ENCODE results near the gene ANKRD10. TPM values are rescaled to one million over a fixed set of nuclear protein-coding genes. Genes with fewer than 3 reads are reported as not detected.

ANKRD10 gene
- total RNA-seq, 2 donors from 2014 or later = 195 to 200 TPM

DNA sequence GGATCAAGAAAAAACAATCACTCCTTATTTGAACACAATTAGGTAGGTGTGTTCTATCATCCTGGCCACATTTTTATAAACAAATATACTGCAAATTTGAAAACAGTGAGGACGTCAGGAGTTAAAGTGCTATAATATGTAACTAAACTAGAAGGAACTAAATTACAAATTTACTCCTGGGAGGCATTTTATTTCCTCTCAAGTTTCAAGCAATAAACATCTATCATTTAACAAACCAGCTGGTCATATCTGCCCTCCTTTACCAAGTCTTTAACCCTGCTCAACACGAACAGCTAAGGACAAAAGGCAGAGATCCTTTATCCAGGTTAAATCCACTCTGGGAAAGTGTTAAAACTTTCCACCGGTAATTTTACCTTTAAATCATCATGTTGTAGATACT is 26.5 kb downstream of the ANKRD10 start:
- Histone ChIP-seq H3K27me3 (replicated peaks; ENCODE audit: insufficient read depth) (no peaks in the 10 kb centered on the region), H3K4me1 (ENCODE audit: control insufficient read depth in 1 of 2, low read depth in 2 of 2) (no peaks in the 10 kb centered on the region), H3K9me3 (no peaks in the 10 kb centered on the region), H3K36me3 (peaks cover 14% of the 10 kb centered on the region), H3K4me3 (no peak overlapping the region), H3K27ac (no peak overlapping the region)
- TF ChIP-seq, protein P1, sequence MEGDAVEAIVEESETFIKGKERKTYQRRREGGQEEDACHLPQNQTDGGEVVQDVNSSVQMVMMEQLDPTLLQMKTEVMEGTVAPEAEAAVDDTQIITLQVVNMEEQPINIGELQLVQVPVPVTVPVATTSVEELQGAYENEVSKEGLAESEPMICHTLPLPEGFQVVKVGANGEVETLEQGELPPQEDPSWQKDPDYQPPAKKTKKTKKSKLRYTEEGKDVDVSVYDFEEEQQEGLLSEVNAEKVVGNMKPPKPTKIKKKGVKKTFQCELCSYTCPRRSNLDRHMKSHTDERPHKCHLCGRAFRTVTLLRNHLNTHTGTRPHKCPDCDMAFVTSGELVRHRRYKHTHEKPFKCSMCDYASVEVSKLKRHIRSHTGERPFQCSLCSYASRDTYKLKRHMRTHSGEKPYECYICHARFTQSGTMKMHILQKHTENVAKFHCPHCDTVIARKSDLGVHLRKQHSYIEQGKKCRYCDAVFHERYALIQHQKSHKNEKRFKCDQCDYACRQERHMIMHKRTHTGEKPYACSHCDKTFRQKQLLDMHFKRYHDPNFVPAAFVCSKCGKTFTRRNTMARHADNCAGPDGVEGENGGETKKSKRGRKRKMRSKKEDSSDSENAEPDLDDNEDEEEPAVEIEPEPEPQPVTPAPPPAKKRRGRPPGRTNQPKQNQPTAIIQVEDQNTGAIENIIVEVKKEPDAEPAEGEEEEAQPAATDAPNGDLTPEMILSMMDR (IDR thresholded peaks at IDR 0.05) = no peak
- no peak for DNase-seq (ENCODE audit: low spot score)
- no peak for ATAC-seq (ENCODE audit: insufficient number of reproducible peaks, low FRiP score, low read depth)

DNA sequence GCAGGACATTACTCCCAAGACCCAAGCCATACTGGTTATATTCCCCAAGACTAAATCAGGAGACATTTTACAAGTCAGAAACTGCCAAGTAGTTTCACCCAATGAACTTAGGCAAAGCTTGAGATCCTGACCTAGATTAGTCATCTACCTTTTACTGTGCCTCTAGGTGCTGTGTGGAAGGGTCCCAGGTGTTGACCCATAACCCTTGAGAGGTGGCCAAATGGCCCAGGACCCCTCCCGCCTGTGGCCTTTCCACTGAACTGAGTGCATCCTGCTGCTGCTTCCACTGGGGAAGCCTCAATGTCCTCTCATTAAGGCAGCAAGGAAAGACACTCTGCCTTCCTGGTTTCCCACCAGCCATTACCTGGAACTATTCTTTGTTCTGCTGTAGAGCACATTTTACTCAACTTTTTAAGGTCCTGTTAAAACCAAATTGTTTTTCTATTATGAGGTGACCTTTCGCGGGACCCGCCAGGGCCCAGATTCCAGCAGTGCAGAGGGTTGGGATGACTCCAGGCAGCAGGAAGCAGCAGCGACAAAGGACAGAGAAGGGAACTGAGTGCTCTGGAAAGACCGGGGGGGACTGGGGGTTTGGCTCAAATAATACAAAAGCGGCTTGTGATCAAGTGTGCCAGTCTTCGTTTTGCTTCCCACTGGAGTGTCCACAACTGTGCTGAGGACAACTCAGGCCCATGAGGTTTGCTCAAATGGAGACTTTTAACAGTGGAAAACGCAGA is 27.1 kb downstream of the ANKRD10 start:
- DNase-seq (ENCODE audit: low spot score) = no peak
- peaks cover 9% of the 10 kb centered on the region for H3K36me3 ChIP-seq
- H3K4me3 ChIP-seq = no peak overlapping the region
- no peaks in the 10 kb centered on the region for H3K27me3 ChIP-seq (replicated peaks; ENCODE audit: insufficient read depth)
- no peaks in the 10 kb centered on the region for H3K9me3 ChIP-seq
- TF ChIP-seq, protein P1 (IDR thresholded peaks at IDR 0.05) = no peak
- no peaks in the 10 kb centered on the region for H3K4me1 ChIP-seq (ENCODE audit: control insufficient read depth in 1 of 2, low read depth in 2 of 2)
- no peak overlapping the region for H3K27ac ChIP-seq
- ATAC-seq (ENCODE audit: insufficient number of reproducible peaks, low FRiP score, low read depth) = peak; percentile 10

DNA sequence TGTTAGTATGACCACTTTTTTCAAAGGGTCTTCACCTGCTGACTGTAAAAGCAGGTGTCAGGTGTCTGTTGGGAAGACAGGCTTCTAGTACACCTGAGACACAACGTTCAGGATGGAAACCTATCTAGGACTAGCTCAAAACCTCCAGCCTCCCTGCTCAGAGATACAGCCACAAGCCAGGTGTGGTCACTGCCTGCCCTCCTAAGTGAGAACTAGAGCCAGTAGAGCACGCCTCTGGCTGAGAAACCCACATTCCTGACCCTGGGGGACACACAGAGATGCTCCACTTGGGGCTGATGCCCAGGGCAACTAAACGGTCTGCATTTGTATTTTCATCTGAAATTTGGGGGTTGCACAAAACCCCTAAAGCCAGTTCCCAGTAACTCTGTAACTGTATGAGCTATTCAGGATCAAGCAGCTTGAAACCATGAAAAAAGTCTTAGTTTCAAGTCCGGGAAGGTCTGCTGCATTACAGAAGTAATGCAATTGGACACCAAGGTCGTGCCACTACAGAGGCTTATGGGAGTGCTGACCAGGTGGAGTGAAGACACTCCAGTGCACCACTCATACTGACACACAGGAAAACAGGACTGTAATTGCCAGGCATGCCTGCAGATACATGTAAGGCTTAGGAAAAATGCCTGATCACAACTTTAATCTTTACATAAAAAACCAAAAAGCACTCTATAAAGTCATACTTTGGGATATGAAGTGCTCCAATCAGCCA is 27.8 kb downstream of the ANKRD10 start:
- Histone ChIP-seq H3K4me3 (no peak overlapping the region), H3K36me3 (peaks cover 5% of the 10 kb centered on the region), H3K27me3 (replicated peaks; ENCODE audit: insufficient read depth) (no peaks in the 10 kb centered on the region), H3K4me1 (ENCODE audit: control insufficient read depth in 1 of 2, low read depth in 2 of 2) (no peaks in the 10 kb centered on the region), H3K9me3 (no peaks in the 10 kb centered on the region), H3K27ac (no peak overlapping the region)
- DNase-seq (ENCODE audit: low spot score) (no peak), ATAC-seq (ENCODE audit: insufficient number of reproducible peaks, low FRiP score, low read depth) (no peak)
- TF ChIP-seq, protein P1 (IDR thresholded peaks at IDR 0.05) = no peak

DNA sequence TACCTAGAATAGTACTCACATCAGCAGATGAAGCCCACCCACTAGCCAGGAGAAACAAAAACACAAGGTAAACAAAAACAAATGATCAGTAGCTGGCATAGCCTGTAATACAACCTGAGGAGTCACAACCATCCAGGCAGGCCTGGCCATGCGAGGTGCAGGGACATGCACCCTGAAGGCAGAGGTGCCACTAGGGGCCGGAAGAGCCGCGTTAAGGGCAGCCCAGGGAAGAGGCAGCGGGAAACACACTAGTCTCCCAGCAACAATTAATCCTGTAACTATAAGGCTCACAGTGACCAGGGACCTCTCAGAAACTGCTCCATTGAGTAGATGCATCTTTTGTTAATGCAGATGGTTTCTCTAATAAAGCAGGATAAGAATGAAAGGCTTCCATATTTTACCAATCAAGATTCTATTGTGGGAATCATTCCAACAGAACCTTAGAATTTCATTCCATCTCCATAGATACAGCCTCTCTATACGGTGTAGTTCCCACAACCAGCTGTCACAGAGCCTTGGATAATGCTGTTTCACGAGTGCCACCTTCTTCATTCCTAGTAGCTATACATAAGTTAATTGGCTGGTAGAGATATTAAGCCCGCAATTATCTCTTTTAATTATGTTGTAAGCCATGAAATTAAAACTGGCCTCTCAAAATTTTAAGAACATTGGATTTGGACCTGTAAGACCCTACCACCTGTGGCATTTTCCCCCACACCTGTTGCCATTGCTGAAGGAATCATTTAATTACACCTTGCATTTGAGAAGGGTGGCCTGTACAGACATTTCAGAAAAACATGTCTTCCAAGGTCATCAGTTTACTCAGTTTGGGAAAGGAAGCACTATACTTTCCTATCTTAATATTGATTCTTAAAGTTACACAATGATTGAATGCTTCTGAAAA is 28.7 kb downstream of the ANKRD10 start:
- no peaks in the 10 kb centered on the region for H3K4me1 ChIP-seq (ENCODE audit: control insufficient read depth in 1 of 2, low read depth in 2 of 2)
- H3K9me3 ChIP-seq = no peaks in the 10 kb centered on the region
- ATAC-seq (ENCODE audit: insufficient number of reproducible peaks, low FRiP score, low read depth) (no peak), DNase-seq (ENCODE audit: low spot score) (no peak)
- H3K27me3 ChIP-seq (replicated peaks; ENCODE audit: insufficient read depth) = no peaks in the 10 kb centered on the region
- TF ChIP-seq, protein P1 (IDR thresholded peaks at IDR 0.05) = no peak
- no peak overlapping the region for H3K27ac ChIP-seq
- peaks cover 3% of the 10 kb centered on the region for H3K36me3 ChIP-seq
- no peak overlapping the region for H3K4me3 ChIP-seq

DNA sequence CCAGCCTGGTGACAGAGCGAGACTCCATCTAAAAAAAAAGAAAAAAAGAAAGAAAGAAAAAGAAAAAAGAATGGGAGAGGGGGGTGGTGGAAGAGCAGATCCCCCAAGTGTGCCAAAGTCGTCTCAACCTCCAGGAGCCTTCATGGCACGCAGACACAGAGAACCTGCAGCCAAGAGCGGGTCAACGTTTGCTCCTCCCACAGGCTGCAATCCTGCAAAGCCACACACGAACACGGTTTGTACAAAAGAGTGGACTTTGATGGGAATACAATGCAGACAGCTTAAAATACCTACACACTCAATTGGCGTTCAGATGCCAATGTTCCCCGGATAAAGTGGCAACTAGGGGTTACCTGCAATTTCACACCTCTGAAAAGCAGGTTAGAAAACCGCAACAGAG is 29.4 kb downstream of the ANKRD10 start:
- H3K9me3 ChIP-seq = no peaks in the 10 kb centered on the region
- no peak overlapping the region for H3K4me3 ChIP-seq
- ATAC-seq (ENCODE audit: insufficient number of reproducible peaks, low FRiP score, low read depth) (no peak), DNase-seq (ENCODE audit: low spot score) (no peak)
- TF ChIP-seq, protein P1 (IDR thresholded peaks at IDR 0.05) = no peak
- no peaks in the 10 kb centered on the region for H3K27me3 ChIP-seq (replicated peaks; ENCODE audit: insufficient read depth)
- no peak overlapping the region for H3K27ac ChIP-seq
- peaks cover under 1% of the 10 kb centered on the region for H3K36me3 ChIP-seq
- no peaks in the 10 kb centered on the region for H3K4me1 ChIP-seq (ENCODE audit: control insufficient read depth in 1 of 2, low read depth in 2 of 2)
